ENCODE data around the gene MAST2.

DNA sequence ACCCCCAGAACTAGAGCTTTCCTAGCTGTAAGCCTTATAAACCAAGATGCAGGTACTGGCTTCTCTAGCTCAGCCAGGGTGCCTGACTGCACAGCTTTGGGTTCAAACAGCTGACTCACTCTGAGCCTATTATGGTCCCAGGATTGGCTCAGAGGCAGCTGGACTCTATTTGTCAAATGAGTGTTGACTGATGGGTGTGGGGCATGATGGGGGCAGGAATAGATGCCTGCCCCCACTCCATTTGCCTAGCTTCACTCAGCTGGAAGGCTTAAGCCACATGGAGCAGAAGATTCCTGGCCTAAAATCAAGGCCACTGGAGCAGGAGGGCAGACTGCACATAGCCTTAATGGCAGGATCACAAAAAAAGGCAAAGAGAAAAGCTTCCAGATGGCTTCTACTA, 238.6 kb downstream of the MAST2 start:
- TF ChIP-seq POLR2A (IDR thresholded peaks at IDR 0.05; ENCODE audit: low read depth, low read length) (no peak), TAF1 (IDR thresholded peaks at IDR 0.05; ENCODE audit: borderline replicate concordance, low read depth, low read length) (no peak)
